A549 (cell line): ENCODE results near the gene NKAP.

Source experiments
- BHLHE40 ChIP-seq: IDR thresholded peaks from 2 replicates; pipeline ENCODE4 v1.6.1; 2012; ENCODE audit warnings: low read depth, low read length, inconsistent platforms
- CEBPB ChIP-seq, 2 experiments: fragments of >200 bp in 1 of 2; sonication (Bioruptor Twin) in 1 of 2; formaldehyde crosslinking in 1 of 2; IDR thresholded peaks; 2 replicates each; pipeline ENCODE4 v1.6.1; 2012 to 2016
- FOSL2 ChIP-seq, 2 experiments: fragments of 450-650 bp in 1 of 2; fragments of >200 bp in 1 of 2; sonication (Bioruptor Twin) in 1 of 2; formaldehyde crosslinking; IDR thresholded peaks; 2 replicates each; pipeline versions ENCODE4 v1.5.0 to v1.6.1; 2016 to 2020; ENCODE audit warnings: mild to moderate bottlenecking in 1 of 2, moderate library complexity in 1 of 2
- KDM1A ChIP-seq: fragments of 200-600 bp; sonication (generic); IDR thresholded peaks from 2 replicates; pipeline ENCODE4 v1.6.1; 2016; ENCODE audit warnings: low read depth, mild to moderate bottlenecking
- POLR2A ChIP-seq: IDR thresholded peaks from 2 replicates; pipeline ENCODE4 v1.6.1; 2012; ENCODE audit warnings: mild to moderate bottlenecking, low read length
- RFX5 ChIP-seq: fragments of 450-650 bp; IDR thresholded peaks from 2 replicates; pipeline ENCODE4 v1.7.1; 2014; ENCODE audit warnings: antibody characterized with exemption, mild to moderate bottlenecking, moderate library complexity
- SMC3 ChIP-seq: fragments of >200 bp; sonication (Bioruptor Twin); formaldehyde crosslinking; IDR thresholded peaks from 3 replicates; pipeline ENCODE4 v1.6.1; 2018; ENCODE audit warnings: inconsistent platforms
- TP53 ChIP-seq: fragments of 250-450 bp; sonication (Bioruptor Pico); IDR thresholded peaks from 2 replicates; pipeline ENCODE4 v1.5.0; 2021; ENCODE audit warnings: mild to moderate bottlenecking, moderate library complexity
- ZC3H11A ChIP-seq: fragments of 450-650 bp; IDR thresholded peaks from 2 replicates; pipeline ENCODE4 v1.6.1; 2014; ENCODE audit warnings: antibody characterized with exemption, mild to moderate bottlenecking
- ZNF302 ChIP-seq: fragments of 250-450 bp; sonication (Bioruptor Pico); IDR thresholded peaks from 2 replicates; pipeline ENCODE4 v1.9.0; 2021; ENCODE audit warnings: inconsistent platforms, mild to moderate bottlenecking, moderate library complexity
- TF ChIP-seq, protein P1 (sequence below): fragments of >200 bp; sonication (Bioruptor Twin); formaldehyde crosslinking; IDR thresholded peaks from 3 replicates; pipeline ENCODE4 v1.5.1; 2016
- TF ChIP-seq, protein P2 (sequence below): fragments of 450-650 bp; IDR thresholded peaks from 2 replicates; pipeline ENCODE4 v1.6.1; 2014; ENCODE audit warnings: antibody characterized with exemption
- TF ChIP-seq, protein P3 (sequence below): IDR thresholded peaks from 2 replicates; pipeline ENCODE4 v1.6.1; 2012; ENCODE audit warnings: low read depth, borderline replicate concordance
- TF ChIP-seq, protein P4 (sequence below): fragments of >200 bp; sonication (Bioruptor Twin); formaldehyde crosslinking; IDR thresholded peaks from 3 replicates; pipeline ENCODE4 v1.6.1; 2016

DNA sequence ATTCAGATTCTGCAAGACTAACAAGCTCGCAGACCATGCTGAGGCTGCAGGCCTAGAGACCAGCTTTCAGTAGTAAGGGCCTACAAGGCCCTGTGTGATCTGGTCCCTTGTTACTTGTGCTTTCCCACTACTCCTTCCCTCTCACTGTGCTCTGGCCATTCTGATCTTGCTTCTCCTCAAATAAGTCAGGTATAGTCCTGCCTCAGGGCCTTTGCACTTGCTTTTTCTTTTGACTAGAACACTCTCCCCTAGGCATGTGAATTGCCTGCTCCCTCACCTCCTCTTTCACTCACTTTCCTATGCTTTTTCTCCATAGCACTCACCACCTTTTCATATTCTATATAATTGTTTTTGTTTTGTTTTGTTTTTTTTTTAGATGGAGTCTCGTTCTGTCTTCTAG lies 25.7 kb downstream of the NKAP start:
- TF ChIP-seq TP53 (CRISPR knock-in tag), result no peak
- no peak for TF ChIP-seq POLR2A
- no peak for TF ChIP-seq SMC3
- no peak for TF ChIP-seq ZC3H11A
- TF ChIP-seq BHLHE40, result no peak
- TF ChIP-seq, protein P1, sequence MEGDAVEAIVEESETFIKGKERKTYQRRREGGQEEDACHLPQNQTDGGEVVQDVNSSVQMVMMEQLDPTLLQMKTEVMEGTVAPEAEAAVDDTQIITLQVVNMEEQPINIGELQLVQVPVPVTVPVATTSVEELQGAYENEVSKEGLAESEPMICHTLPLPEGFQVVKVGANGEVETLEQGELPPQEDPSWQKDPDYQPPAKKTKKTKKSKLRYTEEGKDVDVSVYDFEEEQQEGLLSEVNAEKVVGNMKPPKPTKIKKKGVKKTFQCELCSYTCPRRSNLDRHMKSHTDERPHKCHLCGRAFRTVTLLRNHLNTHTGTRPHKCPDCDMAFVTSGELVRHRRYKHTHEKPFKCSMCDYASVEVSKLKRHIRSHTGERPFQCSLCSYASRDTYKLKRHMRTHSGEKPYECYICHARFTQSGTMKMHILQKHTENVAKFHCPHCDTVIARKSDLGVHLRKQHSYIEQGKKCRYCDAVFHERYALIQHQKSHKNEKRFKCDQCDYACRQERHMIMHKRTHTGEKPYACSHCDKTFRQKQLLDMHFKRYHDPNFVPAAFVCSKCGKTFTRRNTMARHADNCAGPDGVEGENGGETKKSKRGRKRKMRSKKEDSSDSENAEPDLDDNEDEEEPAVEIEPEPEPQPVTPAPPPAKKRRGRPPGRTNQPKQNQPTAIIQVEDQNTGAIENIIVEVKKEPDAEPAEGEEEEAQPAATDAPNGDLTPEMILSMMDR, result no peak
- TF ChIP-seq RFX5, result no peak
- no peak for TF ChIP-seq ZNF302 (CRISPR knock-in tag)
- TF ChIP-seq, protein P2, sequence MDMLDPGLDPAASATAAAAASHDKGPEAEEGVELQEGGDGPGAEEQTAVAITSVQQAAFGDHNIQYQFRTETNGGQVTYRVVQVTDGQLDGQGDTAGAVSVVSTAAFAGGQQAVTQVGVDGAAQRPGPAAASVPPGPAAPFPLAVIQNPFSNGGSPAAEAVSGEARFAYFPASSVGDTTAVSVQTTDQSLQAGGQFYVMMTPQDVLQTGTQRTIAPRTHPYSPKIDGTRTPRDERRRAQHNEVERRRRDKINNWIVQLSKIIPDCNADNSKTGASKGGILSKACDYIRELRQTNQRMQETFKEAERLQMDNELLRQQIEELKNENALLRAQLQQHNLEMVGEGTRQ, result no peak
- TF ChIP-seq CEBPB (IDR thresholded peaks at IDR 0.05), result no peak
- TF ChIP-seq, protein P3, sequence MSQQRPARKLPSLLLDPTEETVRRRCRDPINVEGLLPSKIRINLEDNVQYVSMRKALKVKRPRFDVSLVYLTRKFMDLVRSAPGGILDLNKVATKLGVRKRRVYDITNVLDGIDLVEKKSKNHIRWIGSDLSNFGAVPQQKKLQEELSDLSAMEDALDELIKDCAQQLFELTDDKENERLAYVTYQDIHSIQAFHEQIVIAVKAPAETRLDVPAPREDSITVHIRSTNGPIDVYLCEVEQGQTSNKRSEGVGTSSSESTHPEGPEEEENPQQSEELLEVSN, result no peak
- TF ChIP-seq, protein P4, sequence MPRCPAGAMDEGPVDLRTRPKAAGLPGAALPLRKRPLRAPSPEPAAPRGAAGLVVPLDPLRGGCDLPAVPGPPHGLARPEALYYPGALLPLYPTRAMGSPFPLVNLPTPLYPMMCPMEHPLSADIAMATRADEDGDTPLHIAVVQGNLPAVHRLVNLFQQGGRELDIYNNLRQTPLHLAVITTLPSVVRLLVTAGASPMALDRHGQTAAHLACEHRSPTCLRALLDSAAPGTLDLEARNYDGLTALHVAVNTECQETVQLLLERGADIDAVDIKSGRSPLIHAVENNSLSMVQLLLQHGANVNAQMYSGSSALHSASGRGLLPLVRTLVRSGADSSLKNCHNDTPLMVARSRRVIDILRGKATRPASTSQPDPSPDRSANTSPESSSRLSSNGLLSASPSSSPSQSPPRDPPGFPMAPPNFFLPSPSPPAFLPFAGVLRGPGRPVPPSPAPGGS, result no peak
- TF ChIP-seq FOSL2 (IDR thresholded peaks at IDR 0.05), result no peak
- TF ChIP-seq FOSL2 (CRISPR knock-in tag; IDR thresholded peaks at IDR 0.05), result no peak
- no peak for TF ChIP-seq KDM1A
